WTC11 (cell line): ENCODE results near the gene CCDC158. TPM values are rescaled to one million over a fixed set of nuclear protein-coding genes. Genes with fewer than 3 reads are reported as not detected.
"Not testable (repeated sequence)": the region's sequence is repeated elsewhere in the genome, so short reads cannot be mapped to it uniquely, and the experiment has no call there.

Experiments used
- ATAC-seq: fragments of 200-7000 bp; cut with Tn5 transposase; 2 replicates; pipeline ENCODE4 v1.10.0; 2021; ENCODE audit warnings: mild to moderate bottlenecking, moderate library complexity
- CTCF ChIA-PET: fragments of 300-600 bp; sonication (Branson Sonifier 250); formaldehyde crosslinking; loops from one replicate; lab custom pipeline; 2021; ENCODE audit warnings: antibody characterized with exemption; lab: Charles Lee
- POLR2A ChIA-PET: fragments of 350-600 bp; sonication (Branson Sonifier 250); formaldehyde crosslinking; loops from one replicate; lab custom pipeline; 2021; ENCODE audit warnings: antibody characterized with exemption; lab: Charles Lee
- DNase-seq: peaks from one replicate; pipeline ENCODE4 v3.0.0; 2021; ENCODE audit warnings: low spot score
- H3K27ac Mint-ChIP-seq: 2 replicates; pipeline ENCODE4 v1.8.0; 2021; ENCODE audit warnings: mixed read lengths
- H3K27me3 Mint-ChIP-seq: 2 replicates; pipeline ENCODE4 v1.8.0; 2021; ENCODE audit warnings: low read depth, mild to moderate bottlenecking, moderate library complexity, mixed read lengths
- H3K36me3 Mint-ChIP-seq: 2 replicates; pipeline ENCODE4 v1.8.0; 2021; ENCODE audit warnings: mixed read lengths
- H3K4me1 Mint-ChIP-seq: 2 replicates; pipeline ENCODE4 v1.8.0; 2022; ENCODE audit warnings: mixed read lengths
- H3K4me3 Mint-ChIP-seq: 2 replicates; pipeline ENCODE4 v1.8.0; 2021; ENCODE audit warnings: mild to moderate bottlenecking, moderate library complexity, mixed read lengths
- H3K9me3 Mint-ChIP-seq: 2 replicates; pipeline ENCODE4 v1.8.0; 2021; ENCODE audit warnings: mixed read lengths
- IRF2 ChIP-seq: sonication (generic); formaldehyde crosslinking; IDR thresholded peaks from 2 replicates; pipeline ENCODE4 v1.8.0; 2022; ENCODE audit warnings: low read depth, missing genetic modification reagents, borderline replicate concordance
- JUN ChIP-seq: sonication (generic); formaldehyde crosslinking; IDR thresholded peaks from 2 replicates; pipeline ENCODE4 v1.8.0; 2023; ENCODE audit warnings: mild to moderate bottlenecking, missing genetic modification reagents
- MYBL2 ChIP-seq: sonication (generic); formaldehyde crosslinking; IDR thresholded peaks from 2 replicates; pipeline ENCODE4 v1.8.1; 2023; ENCODE audit warnings: mild to moderate bottlenecking, moderate library complexity, missing genetic modification reagents
- NFATC4 ChIP-seq: fragments of 250-450 bp; sonication (Bioruptor Pico); IDR thresholded peaks from 2 replicates; pipeline ENCODE4 v1.9.0; 2021; ENCODE audit warnings: mild to moderate bottlenecking
- RELA ChIP-seq: sonication (generic); formaldehyde crosslinking; IDR thresholded peaks from 2 replicates; pipeline ENCODE4 v1.8.1; 2022; ENCODE audit warnings: missing genetic modification reagents, mild to moderate bottlenecking, borderline replicate concordance
- SOX15 ChIP-seq: fragments of 250-450 bp; sonication (Bioruptor Pico); IDR thresholded peaks from 2 replicates; pipeline ENCODE4 v1.9.0; 2021; ENCODE audit warnings: mild to moderate bottlenecking
- TCF7 ChIP-seq: sonication (generic); formaldehyde crosslinking; IDR thresholded peaks from 2 replicates; pipeline ENCODE4 v1.8.0; 2022; ENCODE audit warnings: mild to moderate bottlenecking, low read depth, missing genetic modification reagents, moderate library complexity
- total RNA-seq: library from RNA; stranded (reverse); gene quantifications from 3 replicates; pipeline ENCODE4 v1.2.3, GENCODE V29; 2021
- TF ChIP-seq, protein P1 (sequence below): fragments of 250-450 bp; sonication (Bioruptor Pico); IDR thresholded peaks from 2 replicates; pipeline ENCODE4 v1.9.0; 2021; ENCODE audit warnings: mild to moderate bottlenecking
- TF ChIP-seq, protein P2 (sequence below): sonication (generic); formaldehyde crosslinking; IDR thresholded peaks from 2 replicates; pipeline ENCODE4 v1.8.1; 2022; ENCODE audit warnings: mild to moderate bottlenecking, moderate library complexity, missing genetic modification reagents
- TF ChIP-seq, protein P3 (sequence below): sonication (generic); formaldehyde crosslinking; IDR thresholded peaks from 2 replicates; pipeline ENCODE4 v1.8.1; 2022; ENCODE audit warnings: low read depth, mild to moderate bottlenecking, moderate library complexity, missing genetic modification reagents, borderline replicate concordance
- TF ChIP-seq, protein P4 (sequence below): fragments of 250-450 bp; sonication (Bioruptor Pico); IDR thresholded peaks from 2 replicates; pipeline ENCODE4 v1.9.0; 2021; ENCODE audit warnings: mild to moderate bottlenecking
- TF ChIP-seq, protein P5 (sequence below): sonication (generic); formaldehyde crosslinking; IDR thresholded peaks from 2 replicates; pipeline ENCODE4 v1.8.0; 2023; ENCODE audit warnings: missing genetic modification reagents
- TF ChIP-seq, protein P6 (sequence below): fragments of 250-450 bp; sonication (Bioruptor Pico); IDR thresholded peaks from 2 replicates; pipeline ENCODE4 v2.1.2; 2022; ENCODE audit warnings: mild to moderate bottlenecking, moderate library complexity
- TF ChIP-seq, protein P7 (sequence below): fragments of 250-450 bp; sonication (Bioruptor Pico); IDR thresholded peaks from 2 replicates; pipeline ENCODE4 v1.9.0; 2021; ENCODE audit warnings: moderate library complexity, mild to moderate bottlenecking, inconsistent platforms, borderline replicate concordance
- TF ChIP-seq, protein P8 (sequence below): sonication (generic); formaldehyde crosslinking; IDR thresholded peaks from 2 replicates; pipeline ENCODE4 v1.8.0; 2022; ENCODE audit warnings: mild to moderate bottlenecking, missing genetic modification reagents
- TF ChIP-seq, protein P9 (sequence below): sonication (generic); formaldehyde crosslinking; IDR thresholded peaks from 2 replicates; pipeline ENCODE4 v1.8.1; 2023; ENCODE audit warnings: mild to moderate bottlenecking, missing genetic modification reagents, moderate library complexity
- TF ChIP-seq, protein P10 (sequence below): sonication (generic); formaldehyde crosslinking; IDR thresholded peaks from 2 replicates; pipeline ENCODE4 v1.8.0; 2022; ENCODE audit warnings: mild to moderate bottlenecking, missing genetic modification reagents

CCDC158 gene
- total RNA-seq, 1 experiment from 2014 or later, result 0.15 TPM

DNA sequence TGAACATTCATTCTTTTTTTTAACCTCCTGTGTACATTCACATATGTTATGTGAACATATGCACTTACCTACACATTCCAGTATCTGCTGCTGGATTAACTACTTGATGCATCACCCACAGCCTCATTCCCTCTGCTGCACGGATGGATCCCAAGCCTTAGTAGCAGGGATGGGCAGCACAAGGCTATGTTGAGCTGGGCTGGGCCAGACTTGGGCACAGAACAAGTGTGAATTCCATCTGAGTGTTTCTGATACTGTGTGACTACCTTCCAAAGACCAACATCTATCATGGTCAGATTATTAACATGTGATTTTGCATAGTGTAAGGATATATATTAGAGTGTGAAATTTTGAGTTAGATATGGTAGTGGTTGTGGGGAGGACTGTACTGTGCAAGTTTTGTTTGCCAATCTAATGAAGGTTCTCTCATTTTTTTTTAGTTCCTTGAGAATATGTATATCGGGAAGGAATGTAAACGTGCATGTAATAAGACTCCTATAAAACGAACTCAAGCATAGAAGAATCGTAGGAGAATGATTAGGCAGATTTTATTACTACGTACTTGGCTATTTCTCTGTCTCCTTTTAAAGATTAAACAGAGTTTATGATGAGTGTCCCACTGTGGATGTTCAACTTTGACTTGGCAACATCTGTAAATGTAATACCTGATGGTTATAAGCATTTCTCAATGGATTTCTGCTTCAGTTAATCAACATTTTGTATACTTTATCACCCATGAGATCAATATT, 137.8 kb downstream of the CCDC158 start (continued):
- TF ChIP-seq, protein P1, sequence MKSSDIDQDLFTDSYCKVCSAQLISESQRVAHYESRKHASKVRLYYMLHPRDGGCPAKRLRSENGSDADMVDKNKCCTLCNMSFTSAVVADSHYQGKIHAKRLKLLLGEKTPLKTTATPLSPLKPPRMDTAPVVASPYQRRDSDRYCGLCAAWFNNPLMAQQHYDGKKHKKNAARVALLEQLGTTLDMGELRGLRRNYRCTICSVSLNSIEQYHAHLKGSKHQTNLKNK (CRISPR knock-in tag), result no peak
- TF ChIP-seq, protein P2, sequence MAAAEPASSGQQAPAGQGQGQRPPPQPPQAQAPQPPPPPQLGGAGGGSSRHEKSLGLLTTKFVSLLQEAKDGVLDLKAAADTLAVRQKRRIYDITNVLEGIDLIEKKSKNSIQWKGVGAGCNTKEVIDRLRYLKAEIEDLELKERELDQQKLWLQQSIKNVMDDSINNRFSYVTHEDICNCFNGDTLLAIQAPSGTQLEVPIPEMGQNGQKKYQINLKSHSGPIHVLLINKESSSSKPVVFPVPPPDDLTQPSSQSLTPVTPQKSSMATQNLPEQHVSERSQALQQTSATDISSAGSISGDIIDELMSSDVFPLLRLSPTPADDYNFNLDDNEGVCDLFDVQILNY (CRISPR knock-in tag), result no peak

DNA sequence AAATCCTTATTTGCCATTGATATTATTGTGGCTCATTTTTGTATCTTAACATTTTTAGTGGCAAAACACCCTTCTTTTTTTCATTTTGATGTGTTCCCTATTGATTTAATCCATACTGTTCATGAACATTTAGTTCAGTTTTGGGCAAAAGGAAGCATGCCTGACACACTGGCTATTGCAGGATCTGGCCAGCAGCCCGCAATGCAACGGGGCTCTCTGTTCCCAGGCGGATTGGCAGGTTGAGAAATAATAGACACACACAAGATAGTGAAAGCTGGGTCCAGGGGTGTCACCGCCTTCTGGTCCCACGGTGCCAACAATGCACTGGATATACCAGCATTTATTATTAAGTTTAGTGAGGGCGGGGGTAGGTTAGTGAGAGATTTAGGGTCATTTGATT, 139.3 kb downstream of the CCDC158 start:
- ATAC-seq, result not testable (repeated sequence)

DNA sequence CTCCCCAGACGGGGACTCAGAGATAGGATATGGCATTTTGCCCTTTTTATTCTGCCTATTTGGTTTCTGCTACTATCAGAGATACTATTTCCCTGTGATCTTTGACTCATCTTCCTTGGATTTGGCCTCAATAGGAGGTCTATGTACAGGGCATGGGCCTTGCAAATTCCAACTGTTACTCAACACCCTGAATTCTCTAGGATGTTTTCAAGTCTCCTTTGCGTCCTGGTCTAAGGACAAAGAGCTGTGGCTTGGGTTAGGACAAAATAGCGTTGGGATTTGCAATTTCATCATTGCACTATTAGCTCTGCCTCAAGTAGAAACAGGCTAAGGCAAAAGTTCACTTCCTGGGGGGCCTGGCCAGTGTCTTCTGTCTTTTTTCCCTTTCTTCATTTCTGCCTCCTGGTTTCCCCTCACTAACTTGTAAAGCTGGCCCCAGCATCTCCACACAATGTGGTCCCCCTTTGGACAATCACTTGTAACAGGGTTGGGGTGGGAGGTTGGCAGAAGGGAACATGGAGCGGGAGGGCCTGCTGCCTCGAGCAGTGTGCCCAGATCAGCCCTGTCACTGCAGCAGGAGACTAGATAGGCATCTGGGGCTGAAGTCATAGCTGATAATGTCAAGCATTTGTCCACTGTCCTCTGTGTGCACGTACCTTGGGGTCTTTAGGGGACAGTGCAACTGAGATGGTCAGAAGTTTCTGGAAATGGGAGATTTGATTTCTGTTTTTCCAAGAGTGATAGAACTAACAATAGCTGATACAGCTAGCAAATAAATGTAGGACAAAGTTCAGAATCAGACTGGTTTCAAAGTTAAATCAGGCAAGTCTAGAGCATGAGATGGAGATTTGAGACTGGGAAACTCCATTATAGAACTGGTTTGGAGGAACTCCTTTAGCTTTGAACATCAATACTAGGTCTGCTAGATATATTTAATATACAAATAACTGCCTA, 140.2 kb downstream of the CCDC158 start:
- Mint-ChIP-seq H3K27me3 (peaks cover 2% of the 10 kb centered on the region; the same call in 1 of the 2 replicates), H3K9me3 (0 out of 2 replicates have a peak, but pooled peaks cover 2% of the 10 kb centered on the region), H3K27ac (no peak overlapping the region), H3K36me3 (no peaks in the 10 kb centered on the region), H3K4me1 (no peaks in the 10 kb centered on the region), H3K4me3 (no peak overlapping the region)
- ATAC-seq (no peak), DNase-seq (no peak)
- CTCF ChIA-PET, result interaction anchor here (1.2 kb wide), 1 partner anchor 97 kb away, joined by 4 read pairs; no protein-coding TSS in a partner anchor
- POLR2A ChIA-PET, result no interaction called here
- TF ChIP-seq, protein P3, sequence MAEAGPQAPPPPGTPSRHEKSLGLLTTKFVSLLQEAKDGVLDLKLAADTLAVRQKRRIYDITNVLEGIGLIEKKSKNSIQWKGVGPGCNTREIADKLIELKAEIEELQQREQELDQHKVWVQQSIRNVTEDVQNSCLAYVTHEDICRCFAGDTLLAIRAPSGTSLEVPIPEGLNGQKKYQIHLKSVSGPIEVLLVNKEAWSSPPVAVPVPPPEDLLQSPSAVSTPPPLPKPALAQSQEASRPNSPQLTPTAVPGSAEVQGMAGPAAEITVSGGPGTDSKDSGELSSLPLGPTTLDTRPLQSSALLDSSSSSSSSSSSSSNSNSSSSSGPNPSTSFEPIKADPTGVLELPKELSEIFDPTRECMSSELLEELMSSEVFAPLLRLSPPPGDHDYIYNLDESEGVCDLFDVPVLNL, result no peak
- TF ChIP-seq, protein P4, sequence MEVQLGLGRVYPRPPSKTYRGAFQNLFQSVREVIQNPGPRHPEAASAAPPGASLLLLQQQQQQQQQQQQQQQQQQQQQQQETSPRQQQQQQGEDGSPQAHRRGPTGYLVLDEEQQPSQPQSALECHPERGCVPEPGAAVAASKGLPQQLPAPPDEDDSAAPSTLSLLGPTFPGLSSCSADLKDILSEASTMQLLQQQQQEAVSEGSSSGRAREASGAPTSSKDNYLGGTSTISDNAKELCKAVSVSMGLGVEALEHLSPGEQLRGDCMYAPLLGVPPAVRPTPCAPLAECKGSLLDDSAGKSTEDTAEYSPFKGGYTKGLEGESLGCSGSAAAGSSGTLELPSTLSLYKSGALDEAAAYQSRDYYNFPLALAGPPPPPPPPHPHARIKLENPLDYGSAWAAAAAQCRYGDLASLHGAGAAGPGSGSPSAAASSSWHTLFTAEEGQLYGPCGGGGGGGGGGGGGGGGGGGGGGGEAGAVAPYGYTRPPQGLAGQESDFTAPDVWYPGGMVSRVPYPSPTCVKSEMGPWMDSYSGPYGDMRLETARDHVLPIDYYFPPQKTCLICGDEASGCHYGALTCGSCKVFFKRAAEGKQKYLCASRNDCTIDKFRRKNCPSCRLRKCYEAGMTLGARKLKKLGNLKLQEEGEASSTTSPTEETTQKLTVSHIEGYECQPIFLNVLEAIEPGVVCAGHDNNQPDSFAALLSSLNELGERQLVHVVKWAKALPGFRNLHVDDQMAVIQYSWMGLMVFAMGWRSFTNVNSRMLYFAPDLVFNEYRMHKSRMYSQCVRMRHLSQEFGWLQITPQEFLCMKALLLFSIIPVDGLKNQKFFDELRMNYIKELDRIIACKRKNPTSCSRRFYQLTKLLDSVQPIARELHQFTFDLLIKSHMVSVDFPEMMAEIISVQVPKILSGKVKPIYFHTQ (CRISPR knock-in tag), result no peak
- no peak for TF ChIP-seq NFATC4 (CRISPR knock-in tag)
- TF ChIP-seq JUN (CRISPR knock-in tag), result no peak
- no peak for TF ChIP-seq MYBL2 (CRISPR knock-in tag)
- TF ChIP-seq, protein P5, sequence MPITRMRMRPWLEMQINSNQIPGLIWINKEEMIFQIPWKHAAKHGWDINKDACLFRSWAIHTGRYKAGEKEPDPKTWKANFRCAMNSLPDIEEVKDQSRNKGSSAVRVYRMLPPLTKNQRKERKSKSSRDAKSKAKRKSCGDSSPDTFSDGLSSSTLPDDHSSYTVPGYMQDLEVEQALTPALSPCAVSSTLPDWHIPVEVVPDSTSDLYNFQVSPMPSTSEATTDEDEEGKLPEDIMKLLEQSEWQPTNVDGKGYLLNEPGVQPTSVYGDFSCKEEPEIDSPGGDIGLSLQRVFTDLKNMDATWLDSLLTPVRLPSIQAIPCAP (CRISPR knock-in tag), result no peak
- TF ChIP-seq IRF2 (CRISPR knock-in tag), result no peak
- no peak for TF ChIP-seq TCF7 (CRISPR knock-in tag)
- TF ChIP-seq, protein P6, sequence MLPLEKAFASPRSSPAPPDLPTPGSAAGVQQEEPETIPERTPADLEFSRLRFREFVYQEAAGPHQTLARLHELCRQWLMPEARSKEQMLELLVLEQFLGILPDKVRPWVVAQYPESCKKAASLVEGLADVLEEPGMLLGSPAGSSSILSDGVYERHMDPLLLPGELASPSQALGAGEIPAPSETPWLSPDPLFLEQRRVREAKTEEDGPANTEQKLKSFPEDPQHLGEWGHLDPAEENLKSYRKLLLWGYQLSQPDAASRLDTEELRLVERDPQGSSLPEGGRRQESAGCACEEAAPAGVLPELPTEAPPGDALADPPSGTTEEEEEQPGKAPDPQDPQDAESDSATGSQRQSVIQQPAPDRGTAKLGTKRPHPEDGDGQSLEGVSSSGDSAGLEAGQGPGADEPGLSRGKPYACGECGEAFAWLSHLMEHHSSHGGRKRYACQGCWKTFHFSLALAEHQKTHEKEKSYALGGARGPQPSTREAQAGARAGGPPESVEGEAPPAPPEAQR (CRISPR knock-in tag), result no peak
- TF ChIP-seq, protein P7, sequence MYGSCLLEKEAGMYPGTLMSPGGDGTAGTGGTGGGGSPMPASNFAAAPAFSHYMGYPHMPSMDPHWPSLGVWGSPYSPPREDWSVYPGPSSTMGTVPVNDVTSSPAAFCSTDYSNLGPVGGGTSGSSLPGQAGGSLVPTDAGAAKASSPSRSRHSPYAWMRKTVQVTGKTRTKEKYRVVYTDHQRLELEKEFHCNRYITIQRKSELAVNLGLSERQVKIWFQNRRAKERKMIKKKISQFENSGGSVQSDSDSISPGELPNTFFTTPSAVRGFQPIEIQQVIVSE (CRISPR knock-in tag), result no peak
- TF ChIP-seq, protein P8, sequence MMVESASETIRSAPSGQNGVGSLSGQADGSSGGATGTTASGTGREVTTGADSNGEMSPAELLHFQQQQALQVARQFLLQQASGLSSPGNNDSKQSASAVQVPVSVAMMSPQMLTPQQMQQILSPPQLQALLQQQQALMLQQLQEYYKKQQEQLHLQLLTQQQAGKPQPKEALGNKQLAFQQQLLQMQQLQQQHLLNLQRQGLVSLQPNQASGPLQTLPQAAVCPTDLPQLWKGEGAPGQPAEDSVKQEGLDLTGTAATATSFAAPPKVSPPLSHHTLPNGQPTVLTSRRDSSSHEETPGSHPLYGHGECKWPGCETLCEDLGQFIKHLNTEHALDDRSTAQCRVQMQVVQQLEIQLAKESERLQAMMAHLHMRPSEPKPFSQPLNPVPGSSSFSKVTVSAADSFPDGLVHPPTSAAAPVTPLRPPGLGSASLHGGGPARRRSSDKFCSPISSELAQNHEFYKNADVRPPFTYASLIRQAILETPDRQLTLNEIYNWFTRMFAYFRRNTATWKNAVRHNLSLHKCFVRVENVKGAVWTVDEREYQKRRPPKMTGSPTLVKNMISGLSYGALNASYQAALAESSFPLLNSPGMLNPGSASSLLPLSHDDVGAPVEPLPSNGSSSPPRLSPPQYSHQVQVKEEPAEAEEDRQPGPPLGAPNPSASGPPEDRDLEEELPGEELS (CRISPR knock-in tag), result no peak
- no peak for TF ChIP-seq SOX15 (CRISPR knock-in tag)
- no peak for TF ChIP-seq RELA (CRISPR knock-in tag)
- TF ChIP-seq, protein P9, sequence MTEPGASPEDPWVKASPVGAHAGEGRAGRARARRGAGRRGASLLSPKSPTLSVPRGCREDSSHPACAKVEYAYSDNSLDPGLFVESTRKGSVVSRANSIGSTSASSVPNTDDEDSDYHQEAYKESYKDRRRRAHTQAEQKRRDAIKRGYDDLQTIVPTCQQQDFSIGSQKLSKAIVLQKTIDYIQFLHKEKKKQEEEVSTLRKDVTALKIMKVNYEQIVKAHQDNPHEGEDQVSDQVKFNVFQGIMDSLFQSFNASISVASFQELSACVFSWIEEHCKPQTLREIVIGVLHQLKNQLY (CRISPR knock-in tag), result no peak
- TF ChIP-seq, protein P10, sequence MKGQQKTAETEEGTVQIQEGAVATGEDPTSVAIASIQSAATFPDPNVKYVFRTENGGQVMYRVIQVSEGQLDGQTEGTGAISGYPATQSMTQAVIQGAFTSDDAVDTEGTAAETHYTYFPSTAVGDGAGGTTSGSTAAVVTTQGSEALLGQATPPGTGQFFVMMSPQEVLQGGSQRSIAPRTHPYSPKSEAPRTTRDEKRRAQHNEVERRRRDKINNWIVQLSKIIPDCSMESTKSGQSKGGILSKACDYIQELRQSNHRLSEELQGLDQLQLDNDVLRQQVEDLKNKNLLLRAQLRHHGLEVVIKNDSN (CRISPR knock-in tag), result no peak

More for the DNA sequence above, 139.3 kb downstream of the CCDC158 start:
- H3K4me1 Mint-ChIP-seq, DNase-seq, H3K27me3 Mint-ChIP-seq, POLR2A ChIA-PET, H3K36me3 Mint-ChIP-seq, H3K4me3 Mint-ChIP-seq, H3K27ac Mint-ChIP-seq: not testable (repeated sequence)
- H3K9me3 Mint-ChIP-seq, result peaks cover 10% of the 10 kb centered on the region
- CTCF ChIA-PET, result interaction anchor here (1.2 kb wide), 1 partner anchor 96 kb away, joined by 4 read pairs; no protein-coding TSS in a partner anchor
